Sigmoid colon (tissue), 4 donors: ENCODE measurements around the gene CDCA3.

ENCODE experiments used
- CTCF ChIP-seq, 4 experiments: fragments of 450-650 bp in 3 of 4; fragments of 200-600 bp in 1 of 4; IDR thresholded peaks; one replicate each; pipeline ENCODE4 v1.5.1; 2016 to 2019; ENCODE audit warnings: antibody characterized with exemption in 4 of 4, mild to moderate bottlenecking in 3 of 4, moderate library complexity in 2 of 4
- EP300 ChIP-seq, 4 donors: sonication (generic); formaldehyde crosslinking; IDR thresholded peaks; one replicate each; pipeline ENCODE4 v1.6.1; 2017; ENCODE audit warnings: antibody characterized with exemption in 4 of 4
- POLR2A ChIP-seq, 2 donors: fragments of 450-650 bp; IDR thresholded peaks; one replicate each; pipeline ENCODE4 v1.6.1; 2016; ENCODE audit warnings: antibody characterized with exemption in 2 of 2, mild to moderate bottlenecking in 2 of 2, moderate library complexity in 2 of 2
- POLR2AphosphoS5 ChIP-seq, 4 donors: sonication (generic); formaldehyde crosslinking; IDR thresholded peaks; one replicate each; pipeline ENCODE4 v1.6.1; 2017; ENCODE audit warnings: antibody characterized with exemption in 4 of 4

- TF ChIP-seq CTCF (IDR thresholded peaks at IDR 0.05), result no peak
- TF ChIP-seq EP300 (IDR thresholded peaks at IDR 0.05), result no peak
- TF ChIP-seq POLR2A (IDR thresholded peaks at IDR 0.05), result no peak
- TF ChIP-seq POLR2AphosphoS5 (IDR thresholded peaks at IDR 0.05), result no peak
Observed at GRCh38 chr12:6817662-6818157, 33.4 kb downstream of the CDCA3 start.
